Spleen (tissue), 11 donors: ENCODE data around the gene CD80. TPM values are rescaled to one million over a fixed set of nuclear protein-coding genes. Genes with fewer than 3 reads are reported as not detected.
A peak's percentile ranks its signal among the peaks of the same experiment; 100 is the strongest.

Experiments
- DNase-seq: peaks from one replicate; pipeline ENCODE4 v3.0.0-alpha.2; 2020
- H3K27ac ChIP-seq, 8 donors: fragments of 200-600 bp; sonication (generic) in 7 of 8; 1 replicate in 4 of 8; 2 replicates in 4 of 8; pipeline versions ENCODE4 v1.5.0 to v1.8.0; 2016 to 2021; ENCODE audit warnings: inconsistent platforms in 4 of 8, mild to moderate bottlenecking in 4 of 8, moderate library complexity in 1 of 8
- H3K27me3 ChIP-seq, 7 donors: fragments of 200-600 bp; sonication (generic) in 6 of 7; replicated peaks in 1 of 7; 1 replicate in 4 of 7; 2 replicates in 3 of 7; pipeline versions ENCODE4 v1.5.0 to v1.8.0; 2016 to 2021; ENCODE audit warnings: inconsistent platforms in 3 of 7, mild to moderate bottlenecking in 1 of 7
- H3K36me3 ChIP-seq, 6 donors: fragments of 200-600 bp; sonication (generic) in 5 of 6; 1 replicate in 4 of 6; 2 replicates in 2 of 6; pipeline versions ENCODE4 v1.5.0 to v1.8.0; 2016 to 2021; ENCODE audit warnings: inconsistent platforms in 2 of 6
- H3K4me1 ChIP-seq, 6 donors: fragments of 200-600 bp; sonication (generic) in 5 of 6; 1 replicate in 3 of 6; 2 replicates in 3 of 6; pipeline versions ENCODE4 v1.5.0 to v1.8.0; 2016 to 2021; ENCODE audit warnings: inconsistent platforms in 3 of 6
- H3K4me3 ChIP-seq, 8 donors: fragments of 200-600 bp; sonication (generic) in 7 of 8; 1 replicate in 4 of 8; 2 replicates in 4 of 8; pipeline versions ENCODE4 v1.5.0 to v1.8.0; 2016 to 2021; ENCODE audit warnings: inconsistent platforms in 4 of 8, mild to moderate bottlenecking in 4 of 8, moderate library complexity in 2 of 8
- H3K9me3 ChIP-seq, 8 donors: fragments of 200-600 bp; sonication (generic) in 7 of 8; 1 replicate in 4 of 8; 2 replicates in 4 of 8; pipeline versions ENCODE4 v1.5.0 to v1.8.0; 2016 to 2021; ENCODE audit warnings: inconsistent platforms in 4 of 8
- CTCF ChIP-seq, 11 experiments: fragments of 200-600 bp in 7 of 11; fragments of 450-650 bp in 4 of 11; sonication (generic) in 4 of 11; IDR thresholded peaks in 8 of 11; conservative IDR thresholded peaks in 3 of 11; 1 replicate in 7 of 11; 2 replicates in 4 of 11; pipeline versions ENCODE4 v1.4.0 to v1.8.0; 2016 to 2021; ENCODE audit warnings: antibody characterized with exemption in 11 of 11, inconsistent platforms in 4 of 11, mild to moderate bottlenecking in 1 of 11
- POLR2A ChIP-seq, 3 donors: fragments of 450-650 bp; IDR thresholded peaks; one replicate each; pipeline ENCODE4 v1.5.1; 2017; ENCODE audit warnings: antibody characterized with exemption in 3 of 3, mild to moderate bottlenecking in 1 of 3
- POLR2AphosphoS5 ChIP-seq, 3 donors: sonication (generic); formaldehyde crosslinking; IDR thresholded peaks; one replicate each; pipeline ENCODE4 v1.5.1; 2017; ENCODE audit warnings: antibody characterized with exemption in 3 of 3
- WGBS, 5 donors: extraction: QIAGEN DNeasy Blood & Tissue Kit in 3 of 5; methylation state at CpG; one replicate each; pipeline versions ENCODE4 v1.1.5 to v1.1.7; 2013 to 2018; 5-methylcytosine and 5-hydroxymethylcytosine counted together
- intact Hi-C: fragments of 100-400 bp; cut with DNase I; formaldehyde crosslinking; loops from one replicate; pipeline ENCODE4 v1.15.0; 2023; ENCODE audit warnings: low total_unique reads
- polyA plus RNA-seq, 3 donors: library from polyadenylated mRNA; stranded (reverse); fragments of 200-250 nt; gene quantifications; one replicate each; pipeline ENCODE4 v1.2.1, GENCODE V29; 2013
- total RNA-seq, 7 donors: library from RNA; depleted of rRNA in 3 of 7; stranded (reverse); fragments of >200 nt in 3 of 7; fragmentation: NEBNext Ultra II Directional in 4 of 7; extraction: Animal tissue kit (Norgen Biotek cat#: 25700) in 4 of 7; gene quantifications; one replicate each; pipeline versions ENCODE4 v1.1.0 to v1.2.1, GENCODE V29; 2016 to 2021
- donor health status: healthy with polysubstance abuse.
- donor health status: DM: no; HTN: no; CAD: no; lungs with moderate emphysema.
- donor health status: DM: no; HTN: no; CAD: no.
- donor health status: Bipolar disorder and iron deficiency.
- donor health status: healthy.
- donor health status: DM: no; HTN: no; CAD: no.
- donor health status: DM: yes; HTN: yes; CAD: no.

CD80 gene
- total and polyA plus RNA-seq, 10 donors = 1.5 to 33.0 (median 13.4) TPM

GRCh38 chr3:119580067-119580760 lies 20.8 kb upstream of the CD80 start:
- 13 to 26% (median 18%) methylated on average over 16 of the region's 16 CpGs for WGBS, 5 donors
- H3K27ac ChIP-seq = peak overlapping the region; percentile 89 to 94 (median 91)
- H3K4me3 ChIP-seq = peak overlapping the region; percentile 43 to 74 (median 54)
- H3K9me3 ChIP-seq = no peaks in the 10 kb centered on the region
- H3K36me3 ChIP-seq = peaks cover 0 to 13% (median 0%) of the 10 kb centered on the region in 6 donors
- intact Hi-C loops = loop anchor here (10.0 kb wide), 1 partner anchor 85 kb away; the partner anchor contains the start of gene POPDC2
- H3K4me1 ChIP-seq = peaks cover 0 to 38% (median 22%) of the 10 kb centered on the region in 6 donors
- no peak for TF ChIP-seq POLR2A (IDR thresholded peaks at IDR 0.05)
- TF ChIP-seq POLR2AphosphoS5 (IDR thresholded peaks at IDR 0.05) = peak in 1 of 3 donors; percentile 42
- peak in 1 of 11 experiments; percentile 5 for TF ChIP-seq CTCF (IDR thresholded peaks at IDR 0.05 in 8 of 11, conservative IDR thresholded peaks at IDR 0.05 in 3 of 11)
- peak; percentile 87 for DNase-seq
- H3K27me3 ChIP-seq = no peaks in the 10 kb centered on the region

- no peak for TF ChIP-seq CTCF (IDR thresholded peaks at IDR 0.05 in 8 of 11, conservative IDR thresholded peaks at IDR 0.05 in 3 of 11)
- TF ChIP-seq POLR2A (IDR thresholded peaks at IDR 0.05) = no peak
- TF ChIP-seq POLR2AphosphoS5 (IDR thresholded peaks at IDR 0.05) = peak; percentile 58 to 85 (median 80)
- H3K4me3 ChIP-seq = peak within 1 kb of the TSS; percentile 43 to 74 (median 54)
- peaks cover 0 to 6% (median 0%) of the 10 kb centered on the region in 6 donors for H3K36me3 ChIP-seq
- 0 to 2% (median 1%) methylated on average over 41 to 68 of the region's 68 CpGs for WGBS, 5 donors
- no peaks in the 10 kb centered on the region for H3K9me3 ChIP-seq
- intact Hi-C loops = loop anchor here (10.0 kb wide), 1 partner anchor 85 kb away; the partner anchor contains the start of gene POPDC2
- H3K4me1 ChIP-seq = peaks cover 0 to 38% (median 22%) of the 10 kb centered on the region in 6 donors
- H3K27me3 ChIP-seq = no peaks in the 10 kb centered on the region
- peak within 1 kb of the TSS; percentile 89 to 94 (median 91) for H3K27ac ChIP-seq
- DNase-seq = peak; percentile 94
Observed at GRCh38 chr3:119579366-119580066, 20.1 kb upstream of the CD80 start, which contains the start of gene ADPRH. Gene ADPRH, plus strand, starts transcription at chr3:119579492. Its CDS starts 2,678 bp downstream, at chr3:119582170.

- intact Hi-C loops = no loop called here
- DNase-seq = no peak
- Histone ChIP-seq H3K4me3 (no peak overlapping the region), H3K27ac (no peak overlapping the region), H3K9me3 (no peaks in the 10 kb centered on the region), H3K4me1 (peaks cover 0 to 39% (median 31%) of the 10 kb centered on the region in 6 donors), H3K27me3 (no peaks in the 10 kb centered on the region), H3K36me3 (no peaks in the 10 kb centered on the region)
- no peak for TF ChIP-seq CTCF (IDR thresholded peaks at IDR 0.05 in 8 of 11, conservative IDR thresholded peaks at IDR 0.05 in 3 of 11)
- no peak for TF ChIP-seq POLR2AphosphoS5 (IDR thresholded peaks at IDR 0.05)
- TF ChIP-seq POLR2A (IDR thresholded peaks at IDR 0.05) = no peak
Observed at GRCh38 chr3:119575507-119575906, 16.1 kb upstream of the CD80 start.

GRCh38 chr3:119571688-119572087 lies 12.3 kb upstream of the CD80 start:
- H3K4me1 ChIP-seq = peaks cover 0 to 30% (median 19%) of the 10 kb centered on the region in 6 donors
- no peaks in the 10 kb centered on the region for H3K27me3 ChIP-seq
- no peaks in the 10 kb centered on the region for H3K36me3 ChIP-seq
- no peak for DNase-seq
- intact Hi-C loops = no loop called here
- TF ChIP-seq POLR2A (IDR thresholded peaks at IDR 0.05) = no peak
- peak in 1 of 3 donors; percentile 54 for TF ChIP-seq POLR2AphosphoS5 (IDR thresholded peaks at IDR 0.05)
- H3K9me3 ChIP-seq = no peaks in the 10 kb centered on the region
- peak overlapping the region in 6 of 8 donors; percentile 38 to 81 (median 71) for H3K27ac ChIP-seq
- 33 to 74% (median 72%) methylated on average over 5 of the region's 5 CpGs for WGBS, 5 donors
- H3K4me3 ChIP-seq = no peak overlapping the region
